ENCODE data around the gene DDX43.
"Not testable (repeated sequence)": the region's sequence is repeated elsewhere in the genome, so short reads cannot be mapped to it uniquely, and the experiment has no call there.

DDX43 gene

GRCh38 chr6:73394577-73395354 is at the start of gene DDX43:
TSS of gene DDX43 (plus strand) at chr6:73394828. CDS start at chr6:73394906, 78 bp downstream.
- FAIRE-seq, result no peak

- FAIRE-seq, result no peak
Observed at GRCh38 chr6:73348550-73349204, 46.0 kb upstream of the DDX43 start.

DNA sequence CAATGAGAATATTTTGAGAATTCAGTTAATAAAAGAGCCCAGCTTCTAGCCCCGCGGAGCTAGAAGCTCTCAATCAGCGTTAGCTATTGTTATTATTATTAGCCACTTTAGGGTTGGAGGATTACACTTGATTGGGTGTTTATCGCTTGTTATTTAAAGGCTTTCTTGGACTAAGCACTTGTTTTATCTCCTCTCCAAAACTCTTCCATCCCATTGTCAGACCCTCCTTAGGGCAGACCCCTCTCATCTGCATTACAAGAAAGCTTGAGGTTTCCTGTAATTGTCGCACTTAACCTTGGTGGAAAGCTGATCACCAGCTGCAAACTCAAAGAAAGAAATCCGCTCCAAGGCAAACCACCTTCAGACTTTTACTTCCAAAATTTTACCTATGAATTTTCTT is 45.3 kb upstream of the DDX43 start:
- no peak for FAIRE-seq

DNA sequence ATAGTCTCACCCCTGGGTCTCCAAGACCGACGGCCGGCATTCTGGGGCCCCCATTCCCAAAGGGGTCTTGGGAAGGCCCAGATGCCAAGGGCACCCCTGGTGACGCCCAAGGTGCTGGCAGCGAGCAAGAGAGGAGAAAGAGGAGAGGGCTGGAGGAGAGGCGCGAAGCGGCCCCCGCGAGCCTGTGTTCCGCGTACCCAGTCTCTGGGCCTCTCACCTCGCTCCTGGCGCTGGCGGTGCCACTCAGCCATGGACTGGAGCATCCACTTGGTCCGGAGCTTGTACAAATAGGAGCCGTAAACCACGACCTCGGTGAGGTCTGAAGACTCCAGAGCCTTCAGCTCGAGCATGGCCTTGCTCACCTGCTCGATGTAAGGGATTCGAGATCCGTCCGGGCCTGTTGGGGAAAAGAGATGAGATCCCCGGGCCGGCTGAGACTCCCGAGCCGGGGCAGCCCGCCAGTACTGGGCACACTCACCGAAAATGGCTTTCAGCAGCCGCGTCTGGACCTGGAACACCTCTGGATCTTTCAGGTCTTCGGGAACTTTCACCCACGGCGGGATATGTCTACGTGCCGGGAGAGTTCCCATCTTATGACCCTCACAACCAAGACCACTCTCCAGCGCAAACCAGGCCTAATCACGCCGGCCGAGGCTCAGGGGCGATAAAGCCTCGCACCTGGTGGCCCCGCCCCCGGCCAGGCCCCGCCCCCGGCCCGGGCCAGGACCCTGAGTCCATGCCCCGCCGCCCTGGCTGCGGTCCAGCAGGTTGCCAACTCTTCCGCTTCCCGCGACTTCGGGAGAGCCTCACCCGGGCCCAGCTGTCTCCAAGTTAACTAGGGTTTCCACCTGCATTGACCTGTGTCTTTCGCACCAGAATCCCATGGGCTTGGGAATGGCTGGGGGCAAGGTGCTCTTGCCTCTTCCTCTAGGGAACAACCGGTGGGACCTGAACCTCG is 40.7 kb upstream of the DDX43 start, which contains the start of gene DPPA5:
TSS of gene DPPA5 (minus strand) at position 641 of the 958 bp plus-strand sequence. CDS start at position 590, 51 bp downstream.
- no peak for FAIRE-seq

GRCh38 chr6:73362358-73362757 is 32.3 kb upstream of the DDX43 start, which contains the start of gene KHDC3L:
TSS of gene KHDC3L (plus strand) at chr6:73362658. CDS start at chr6:73362730, 72 bp downstream.
- FAIRE-seq, result no peak

GRCh38 chr6:73362869-73363536 is 31.6 kb upstream of the DDX43 start:
- no peak for FAIRE-seq

- FAIRE-seq, result no peak
Observed at GRCh38 chr6:73363537-73363875, 31.1 kb upstream of the DDX43 start.

GRCh38 chr6:73364121-73364520 is 30.5 kb upstream of the DDX43 start:
- FAIRE-seq, result no peak

GRCh38 chr6:73364549-73364948 is 30.1 kb upstream of the DDX43 start:
- no peak for FAIRE-seq

DNA sequence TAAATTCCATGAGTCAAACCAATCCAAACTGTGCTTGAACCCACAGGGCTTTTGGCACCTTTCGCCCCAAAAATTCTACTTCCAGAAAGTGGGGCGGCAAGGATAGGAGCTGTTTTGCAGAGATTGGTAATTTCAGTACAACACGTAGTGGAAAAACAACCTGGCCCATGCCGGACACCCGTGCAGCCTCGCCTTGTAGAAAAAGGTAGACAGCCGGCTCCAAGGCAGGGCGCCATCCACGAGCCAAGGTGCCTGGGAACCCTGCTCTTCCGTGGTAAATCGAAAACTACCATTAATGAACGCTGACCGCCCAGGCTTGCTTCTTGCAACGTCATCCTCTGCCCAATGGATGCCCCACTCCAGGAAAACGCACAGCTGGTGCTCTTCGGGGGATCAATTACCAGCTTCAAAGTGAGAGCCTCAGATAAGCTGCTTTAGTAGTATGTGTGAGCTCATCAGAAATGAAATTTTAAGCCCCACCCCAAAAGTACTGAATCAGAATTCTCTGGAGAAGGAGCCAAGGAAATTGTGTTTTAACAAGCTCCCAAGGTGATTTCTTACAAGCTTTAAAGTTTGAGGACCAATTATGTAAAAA is 26.8 kb upstream of the DDX43 start:
- FAIRE-seq, result no peak

- no peak for FAIRE-seq
Observed at GRCh38 chr6:73368675-73369074, 26.0 kb upstream of the DDX43 start.

DNA sequence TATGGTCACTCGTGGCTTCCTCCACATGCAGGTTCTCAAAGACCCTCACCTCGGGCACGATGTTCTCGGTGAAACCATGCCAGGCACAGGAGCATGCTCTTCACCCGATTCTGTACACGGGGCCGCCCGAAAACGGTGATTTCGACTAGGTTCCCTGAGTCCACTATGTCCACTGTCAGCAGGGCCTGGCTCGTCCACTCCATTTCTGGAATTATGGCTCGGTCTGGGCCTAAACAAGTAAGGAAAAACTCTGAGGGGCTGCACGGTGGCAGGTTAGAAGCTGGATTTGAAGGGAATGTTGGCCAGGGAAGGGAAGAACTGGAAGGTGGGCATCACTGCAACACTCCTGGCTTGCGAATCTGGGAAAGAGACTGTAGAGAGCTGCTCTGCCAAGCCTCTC is 25.5 kb upstream of the DDX43 start:
- FAIRE-seq, result no peak

DNA sequence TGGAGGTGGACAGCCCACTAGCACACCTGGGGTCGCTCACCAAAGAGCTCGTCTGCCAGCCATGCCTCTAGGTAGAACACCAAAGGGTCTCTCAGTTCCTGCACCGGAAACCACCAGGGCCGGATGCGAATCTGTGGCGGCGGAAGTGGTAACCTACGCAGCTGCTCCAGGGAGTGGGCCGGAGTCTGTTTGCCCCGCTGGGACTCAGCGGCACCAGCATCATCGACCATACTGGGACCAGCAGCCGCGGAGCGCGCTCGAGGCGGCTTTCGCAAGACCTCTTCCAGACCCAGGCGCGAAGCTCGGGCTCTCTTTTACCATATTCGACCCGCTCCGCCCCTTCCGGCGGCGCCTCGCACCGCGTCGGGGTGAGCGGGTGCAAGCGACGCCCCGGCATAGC is 25.1 kb upstream of the DDX43 start, which contains the start of gene OOEP:
TSS of gene OOEP (minus strand) at position 335 of the 400 bp plus-strand sequence. CDS start at position 230, 105 bp downstream.
- no peak for FAIRE-seq

DNA sequence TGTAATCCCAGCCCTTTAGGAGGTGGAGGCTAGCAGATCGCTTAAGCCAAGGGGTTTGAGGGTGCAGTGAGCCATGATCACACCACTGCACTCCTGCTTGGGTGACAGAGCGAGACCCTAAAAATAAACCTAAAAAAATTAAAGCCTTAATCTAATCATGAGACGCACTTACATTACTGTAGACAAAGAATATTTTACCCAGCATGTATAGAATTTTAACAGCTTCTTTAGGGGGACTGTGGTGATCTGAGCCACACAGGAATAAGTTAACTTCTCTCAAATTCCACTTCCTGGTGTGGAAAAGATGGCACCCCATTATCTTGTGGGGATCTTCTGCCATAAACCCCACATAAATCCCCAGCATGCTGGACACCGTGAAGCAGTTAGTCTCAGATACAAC is 22.6 kb upstream of the DDX43 start:
- FAIRE-seq, result no peak

- no peak for FAIRE-seq
Observed at GRCh38 chr6:73372516-73372915, 22.1 kb upstream of the DDX43 start.

DNA sequence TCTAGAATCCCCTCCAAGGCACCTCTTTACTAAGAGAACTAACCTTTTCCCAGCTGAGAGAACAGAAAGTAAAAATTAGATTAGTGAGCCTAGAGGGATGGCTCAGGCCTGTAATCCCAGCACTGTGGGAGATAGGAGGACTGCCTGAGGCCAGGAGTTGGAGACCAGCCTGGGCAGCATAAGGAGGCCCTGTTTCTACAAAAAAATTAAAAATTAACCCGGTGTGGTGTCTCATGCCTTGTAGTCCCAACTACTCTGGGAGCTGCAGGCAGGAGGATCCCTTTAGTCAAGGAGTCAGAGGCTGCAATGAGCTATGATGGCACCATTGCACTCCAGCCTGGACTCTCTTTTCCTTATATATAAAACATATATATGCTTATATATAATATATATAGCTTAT is 19.4 kb upstream of the DDX43 start:
- FAIRE-seq, result no peak

DNA sequence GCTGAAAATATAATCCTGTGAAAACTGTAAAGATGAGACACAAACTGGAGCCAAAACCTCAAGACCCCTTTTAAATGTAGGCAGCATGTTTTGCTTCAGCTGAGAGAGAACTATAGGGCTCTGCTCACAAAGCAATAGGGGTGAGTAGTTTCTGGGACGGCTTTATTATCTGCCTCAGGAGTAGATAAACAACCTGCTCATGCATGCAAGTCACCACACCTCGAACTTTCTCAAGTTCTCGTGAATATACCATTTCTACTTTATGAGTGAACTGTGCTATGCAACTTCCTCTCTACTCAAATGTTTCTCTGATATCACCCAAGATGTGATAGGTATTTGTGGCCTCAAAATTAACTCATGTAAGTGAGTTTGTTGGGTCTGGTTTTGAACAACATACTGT is 17.4 kb upstream of the DDX43 start:
- FAIRE-seq, result no peak

DNA sequence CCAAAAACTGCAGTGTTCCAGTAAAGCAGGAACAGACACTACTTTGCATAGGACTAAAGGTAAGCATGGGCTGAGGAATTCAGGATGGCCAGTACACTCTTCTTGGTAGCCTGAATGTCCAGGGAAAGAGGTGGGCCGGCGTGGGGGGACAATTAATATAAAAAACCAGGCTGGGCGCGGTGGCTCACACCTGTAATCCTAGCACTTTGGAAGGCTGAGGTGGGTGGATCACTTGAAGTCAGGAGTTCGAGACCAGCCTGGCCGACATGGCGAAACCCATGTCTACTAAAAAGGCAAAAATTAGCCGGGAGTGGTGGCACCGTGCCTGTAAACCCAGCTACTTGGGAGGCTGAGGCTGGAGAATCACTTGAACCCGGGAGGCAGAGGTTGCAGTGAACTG is 13.1 kb upstream of the DDX43 start:
- not testable (repeated sequence) for FAIRE-seq

- no peak for FAIRE-seq
Observed at GRCh38 chr6:73382462-73383113, 12.0 kb upstream of the DDX43 start.

GRCh38 chr6:73388433-73388799 is 6.2 kb upstream of the DDX43 start:
- FAIRE-seq, result no peak

- FAIRE-seq, result no peak
Observed at GRCh38 chr6:73388800-73389512, 5.7 kb upstream of the DDX43 start.

Data from A204.1 (cell line).